COLO668 (cell line): ENCODE measurements around the gene KPNA4.

ENCODE experiments used
- DNase-seq: peaks from one replicate; lab custom pipeline; 2025; ENCODE audit not compliant: unreplicated experiment; lab: John Stamatoyannopoulos, UW

Gene KPNA4

DNA sequence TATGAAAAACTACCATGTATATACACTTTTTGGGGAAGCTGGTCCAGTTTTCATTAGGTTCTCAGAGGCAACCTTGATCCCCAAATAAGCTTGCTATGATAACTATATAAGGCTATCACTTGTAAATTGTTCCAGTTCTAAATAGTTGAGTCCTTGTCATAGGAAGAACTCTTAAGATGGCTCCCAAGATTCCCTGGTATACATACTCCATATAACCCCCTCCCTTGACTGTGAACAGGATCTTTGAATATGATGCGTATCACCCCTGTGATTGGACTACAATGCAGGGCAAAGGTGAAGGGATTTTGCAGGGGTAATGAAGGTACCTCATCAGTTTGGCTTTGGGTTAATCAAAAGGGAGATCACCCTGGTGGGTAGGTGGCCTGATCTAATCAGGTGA, 67.2 kb downstream of the KPNA4 start:
- no peak for DNase-seq

DNA sequence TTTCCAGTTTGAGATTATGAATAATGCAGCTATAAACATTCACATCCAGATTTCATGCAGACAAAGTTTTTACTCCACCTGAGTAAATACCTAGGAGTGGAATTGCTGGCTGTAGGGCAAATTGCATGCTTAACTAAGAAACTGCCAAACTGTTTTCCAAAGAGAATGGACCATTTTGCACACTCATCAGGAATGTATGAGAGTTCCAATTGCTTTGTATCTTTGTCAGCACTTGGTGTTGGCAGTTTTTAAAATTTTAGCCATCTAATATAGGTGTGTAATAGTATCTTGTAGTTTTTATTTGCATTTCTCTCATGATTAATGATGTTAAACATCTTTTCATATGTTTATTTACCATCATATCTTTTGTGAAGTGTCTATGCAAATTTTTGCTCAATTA, 75.2 kb downstream of the KPNA4 start:
- no peak for DNase-seq

DNA sequence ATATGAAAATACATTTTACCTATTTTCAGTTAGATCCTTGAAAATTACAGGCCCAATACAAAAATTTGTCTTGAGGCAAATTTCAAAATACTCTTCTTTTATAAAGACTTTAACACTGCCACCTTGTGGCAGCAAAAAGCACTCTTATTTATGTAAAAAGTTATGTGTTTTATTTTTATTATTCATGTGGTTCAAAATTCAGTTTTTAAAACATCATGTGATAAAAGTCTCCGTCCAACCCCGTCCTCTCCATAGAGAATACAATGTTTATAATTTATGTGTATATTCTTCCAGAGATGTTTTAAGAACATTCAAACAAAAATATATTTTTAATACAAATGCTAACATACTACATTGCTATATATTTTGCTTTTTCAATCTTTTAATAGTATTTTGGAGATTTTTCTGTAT, 78.9 kb downstream of the KPNA4 start:
- DNase-seq, result peak; percentile 1

DNA sequence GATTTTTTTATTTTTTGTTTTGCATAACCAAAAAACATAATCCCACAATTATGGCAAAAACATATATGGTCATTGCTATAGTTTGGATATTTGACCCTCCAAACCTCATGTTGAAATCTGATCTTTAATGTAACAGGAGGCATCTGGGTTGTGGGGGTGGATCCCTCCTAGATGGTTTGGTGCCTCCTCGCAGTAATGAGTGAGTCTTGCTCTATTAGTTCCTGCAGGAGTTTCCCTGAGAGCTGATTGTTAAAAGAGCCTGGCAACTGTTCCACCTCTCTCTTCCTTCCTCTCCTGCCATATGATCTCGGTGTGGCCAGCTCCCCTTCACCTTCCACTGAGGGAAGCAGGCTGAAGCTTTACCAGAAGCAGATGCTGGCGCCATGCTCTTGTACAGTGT, 82.6 kb downstream of the KPNA4 start:
- DNase-seq, result no peak

DNA sequence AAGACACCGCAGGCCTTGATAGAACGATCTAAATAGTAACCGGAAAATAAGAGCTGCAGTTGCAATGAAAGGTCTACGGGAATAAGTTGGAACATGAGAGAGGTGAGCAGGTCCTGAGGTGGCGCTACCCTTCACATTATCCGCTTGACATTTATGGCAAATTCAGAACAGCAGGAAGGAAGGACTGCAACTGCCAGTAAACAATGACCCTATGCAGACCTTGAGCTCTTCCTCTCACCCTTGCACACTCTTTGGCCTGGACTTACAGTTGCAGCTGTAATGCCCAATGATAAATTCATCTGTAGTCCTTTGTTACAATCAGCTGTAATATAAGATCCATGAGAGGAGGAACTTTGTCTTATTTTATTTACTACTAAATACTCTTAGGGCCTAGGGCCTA, 83.5 kb downstream of the KPNA4 start:
- DNase-seq, result no peak

DNA sequence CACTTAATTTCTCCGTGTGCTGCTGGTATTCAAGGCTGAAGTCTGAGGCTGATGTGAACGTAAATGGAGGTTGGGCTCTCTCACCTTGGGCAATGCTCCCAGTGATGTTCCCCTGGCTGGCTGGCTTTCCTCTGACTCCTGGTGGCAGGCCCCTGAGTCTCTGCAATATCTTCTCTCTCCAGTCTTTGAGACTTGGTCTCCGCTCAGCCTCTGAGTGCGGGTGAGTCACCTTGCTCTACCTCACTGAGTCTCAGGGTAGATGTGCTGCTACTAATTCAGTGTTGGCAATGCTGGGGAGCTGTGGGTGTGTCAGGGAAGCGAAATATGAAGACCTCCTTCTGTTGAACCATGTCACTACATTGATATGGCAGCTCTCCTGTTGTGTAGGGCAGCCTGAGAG, 84.4 kb downstream of the KPNA4 start:
- DNase-seq, result no peak

DNA sequence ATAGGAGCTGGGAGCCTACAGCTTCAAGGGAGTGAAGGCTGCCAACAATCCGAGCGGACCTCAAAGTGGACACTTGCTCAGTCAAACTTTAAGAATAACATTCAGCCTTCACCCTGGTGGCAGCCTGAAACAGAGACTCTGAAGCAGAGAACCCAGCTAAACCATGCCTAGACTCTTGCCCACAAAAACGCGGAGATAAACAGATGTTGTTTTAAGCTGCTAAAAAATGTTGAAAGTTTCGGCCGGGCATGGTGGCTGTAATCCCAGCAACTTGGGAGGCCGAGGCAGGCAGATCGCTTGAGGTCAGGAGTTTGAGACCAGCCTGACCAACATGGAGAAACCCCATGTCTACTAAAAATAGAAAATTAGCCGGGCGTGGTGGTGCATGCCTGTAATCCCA, 86.0 kb downstream of the KPNA4 start:
- DNase-seq, result no peak

DNA sequence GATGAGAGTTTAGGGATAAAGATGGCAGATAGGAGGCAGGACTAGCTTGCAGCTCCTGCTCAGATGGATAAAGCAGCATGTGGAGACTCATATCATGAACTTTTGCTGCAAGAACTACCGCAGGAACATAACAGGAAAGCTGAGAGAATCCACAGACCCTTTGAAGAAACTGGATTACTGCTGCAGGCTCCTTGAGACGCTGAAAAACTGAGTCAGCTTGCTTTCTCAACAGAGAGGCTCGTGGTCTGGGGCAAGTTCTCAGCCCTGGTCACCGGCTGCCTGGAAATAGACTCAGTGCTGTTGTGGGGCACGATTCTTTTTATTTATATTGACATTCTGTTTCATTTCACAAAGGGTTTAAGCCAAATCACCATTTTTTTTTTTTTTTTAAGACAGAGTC, 87.0 kb downstream of the KPNA4 start:
- no peak for DNase-seq

DNA sequence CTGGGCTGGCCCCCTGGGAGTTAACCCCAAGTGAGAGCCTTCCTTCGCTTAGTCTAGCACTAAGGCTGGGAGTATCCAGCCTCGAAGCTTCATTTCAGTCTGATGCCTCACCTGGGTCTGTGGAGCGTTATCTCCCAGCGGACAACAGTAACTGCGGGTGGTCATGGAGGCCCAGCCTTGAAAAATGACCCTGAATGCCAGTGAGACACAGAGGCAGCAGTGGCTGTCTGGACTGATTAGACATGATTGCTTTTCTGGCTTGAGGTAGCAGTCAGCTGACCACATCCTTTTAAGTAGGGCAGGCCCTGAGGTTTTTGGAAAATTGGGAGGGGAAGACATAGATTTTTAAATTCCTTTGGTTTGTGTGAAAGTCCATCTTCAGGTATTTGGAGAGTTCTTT, 87.6 kb downstream of the KPNA4 start:
- DNase-seq, result no peak

DNA sequence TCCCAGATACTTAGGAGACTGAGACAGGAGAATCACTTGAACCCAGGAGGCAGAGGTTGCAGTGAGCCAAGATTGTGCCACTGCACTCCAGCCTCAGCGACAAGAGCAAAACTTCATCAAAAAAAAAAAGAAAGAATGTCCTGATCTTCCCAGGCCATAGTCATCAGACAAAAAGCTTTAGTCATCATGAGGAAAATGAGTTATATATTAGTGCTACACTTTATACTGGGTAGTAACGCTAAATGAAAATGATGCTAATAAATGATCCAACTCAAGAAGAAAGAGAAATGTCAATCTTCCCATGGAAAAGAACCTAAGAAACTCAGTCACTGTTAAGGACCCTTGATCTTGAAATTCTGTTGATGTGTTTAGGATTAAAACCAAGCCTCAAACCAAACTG, 89.5 kb downstream of the KPNA4 start:
- no peak for DNase-seq

DNA sequence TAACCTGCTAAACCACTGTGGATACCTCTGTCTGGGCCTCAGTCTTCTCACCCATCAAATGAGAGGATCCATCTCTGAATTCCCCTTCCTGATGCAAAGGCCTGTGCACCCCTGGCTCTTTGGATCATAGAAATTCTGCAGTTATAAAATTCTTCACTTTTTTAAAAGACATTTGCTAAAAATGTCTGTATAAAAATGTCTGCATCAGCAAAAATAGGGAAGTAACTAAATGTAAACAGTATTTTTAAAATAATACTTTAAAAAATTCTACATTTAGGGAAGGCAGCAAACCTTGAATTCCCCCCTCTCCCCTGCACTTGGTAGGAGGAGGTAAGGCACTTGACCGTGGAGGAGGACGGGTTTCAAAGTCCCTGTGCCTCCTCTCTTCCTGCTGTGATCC, 90.2 kb downstream of the KPNA4 start:
- DNase-seq, result no peak

DNA sequence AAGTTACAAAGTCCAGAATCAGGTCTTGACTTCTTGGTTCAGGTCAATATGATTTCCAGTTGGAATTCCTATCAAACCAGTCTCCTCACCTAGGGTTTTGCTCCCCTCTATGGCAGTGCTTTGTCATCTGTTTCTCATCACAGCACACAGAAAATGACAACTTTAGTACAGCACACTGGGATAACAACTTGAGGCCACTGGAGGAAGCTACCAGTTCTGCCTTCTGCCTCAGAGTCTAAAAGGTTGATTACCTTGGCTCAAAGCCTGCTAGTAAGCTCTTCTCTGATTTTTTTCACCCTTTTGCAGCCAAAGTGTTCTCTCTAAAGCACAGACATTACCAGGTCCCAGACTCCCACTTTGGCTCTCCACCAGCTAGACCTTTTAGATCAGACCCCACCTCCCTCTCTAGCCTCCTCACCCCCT, 90.9 kb downstream of the KPNA4 start:
- DNase-seq, result no peak

DNA sequence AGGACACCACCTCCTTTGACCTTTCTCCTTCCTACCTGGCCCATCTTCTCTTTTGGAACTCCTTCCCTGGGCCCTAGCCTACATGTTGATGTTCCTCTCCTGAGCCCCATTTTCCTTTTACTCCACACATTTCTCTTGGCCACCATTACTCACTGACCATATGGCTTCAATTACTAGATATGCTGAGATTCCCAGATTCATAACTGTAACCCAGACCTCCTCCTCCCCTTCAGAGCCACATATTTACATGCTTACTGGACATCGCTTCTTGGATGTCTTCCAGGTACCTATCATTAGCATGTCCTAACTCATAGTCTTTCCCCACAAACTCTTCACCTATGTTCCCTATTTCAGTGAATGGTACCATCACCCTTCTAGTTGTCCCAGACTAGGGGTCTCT, 91.4 kb downstream of the KPNA4 start:
- no peak for DNase-seq

DNA sequence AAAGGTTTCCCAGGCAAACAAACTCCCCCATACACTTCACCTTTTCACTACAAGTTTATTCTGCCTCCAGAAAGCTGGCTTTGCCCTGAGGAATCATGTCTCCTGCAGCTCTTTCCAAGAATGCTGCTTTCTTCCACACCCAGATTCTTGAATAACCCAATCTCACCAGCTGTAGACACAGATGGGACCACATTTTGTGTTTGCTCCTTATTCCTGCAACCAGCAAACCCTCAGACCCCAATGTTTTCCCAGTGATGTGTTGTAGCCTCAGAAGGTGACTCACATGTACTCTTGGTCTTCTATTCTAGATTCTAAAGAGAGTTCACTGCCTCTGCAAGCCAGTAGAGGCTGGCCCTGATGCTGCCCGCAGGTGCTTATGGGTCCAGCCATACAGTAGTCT, 92.2 kb downstream of the KPNA4 start:
- DNase-seq, result no peak

DNA sequence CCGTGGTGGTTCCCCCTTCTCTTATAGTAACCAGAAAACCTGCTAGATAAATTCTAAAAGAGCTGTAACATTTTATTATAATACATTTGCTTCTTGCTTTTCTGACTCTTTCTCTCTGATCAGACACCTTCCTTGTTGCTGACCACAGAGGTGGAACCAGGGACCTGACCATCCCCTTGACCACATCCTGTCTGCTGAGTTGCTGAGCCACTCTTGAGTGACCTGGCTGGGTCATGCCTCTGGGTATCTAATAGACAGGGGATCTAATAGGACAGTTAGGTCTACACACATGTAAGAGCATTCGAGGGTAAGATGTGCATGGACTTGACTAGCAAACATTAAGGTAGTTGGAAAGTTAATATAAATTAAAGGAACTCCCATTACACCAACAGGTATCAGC, 93.0 kb downstream of the KPNA4 start:
- no peak for DNase-seq

DNA sequence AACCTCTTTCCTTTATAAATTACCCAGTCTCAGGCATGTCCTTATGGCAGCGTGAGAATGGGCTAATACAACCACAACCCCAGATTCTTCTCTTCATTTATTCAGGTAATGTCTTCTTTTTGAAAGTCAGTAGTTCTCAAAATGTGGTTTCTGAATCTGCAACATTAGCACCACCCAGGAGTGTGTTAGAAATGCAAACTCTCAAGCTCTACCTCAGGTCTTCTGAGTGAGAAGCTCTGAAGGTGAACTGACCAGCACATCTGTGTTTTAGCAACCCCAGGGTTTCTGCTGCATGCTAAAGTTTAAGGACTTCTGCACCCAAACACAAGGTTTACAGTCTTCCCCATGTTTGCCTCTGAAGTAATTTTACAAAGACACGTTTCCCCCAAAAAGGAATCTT, 93.5 kb downstream of the KPNA4 start:
- no peak for DNase-seq

DNA sequence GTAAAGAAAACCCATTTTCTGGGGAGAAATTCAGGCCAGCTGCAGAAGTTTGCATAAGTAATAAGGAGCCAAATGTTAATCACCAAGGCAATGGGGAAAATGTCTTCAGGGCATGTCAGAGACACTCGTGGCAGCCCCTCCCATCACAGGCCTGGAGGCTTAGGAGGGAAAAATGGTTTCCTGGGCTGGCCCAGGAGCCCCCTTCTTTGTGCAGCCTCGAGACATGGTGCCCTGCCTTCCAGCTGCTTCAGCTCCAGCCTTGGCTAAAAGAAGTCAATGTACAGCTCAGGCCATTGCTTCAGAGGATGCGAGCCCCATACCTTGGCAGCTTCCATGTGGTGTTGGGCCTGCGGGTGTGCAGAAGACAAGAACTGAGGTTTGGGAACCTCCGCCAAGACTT, 95.2 kb downstream of the KPNA4 start:
- no peak for DNase-seq

DNA sequence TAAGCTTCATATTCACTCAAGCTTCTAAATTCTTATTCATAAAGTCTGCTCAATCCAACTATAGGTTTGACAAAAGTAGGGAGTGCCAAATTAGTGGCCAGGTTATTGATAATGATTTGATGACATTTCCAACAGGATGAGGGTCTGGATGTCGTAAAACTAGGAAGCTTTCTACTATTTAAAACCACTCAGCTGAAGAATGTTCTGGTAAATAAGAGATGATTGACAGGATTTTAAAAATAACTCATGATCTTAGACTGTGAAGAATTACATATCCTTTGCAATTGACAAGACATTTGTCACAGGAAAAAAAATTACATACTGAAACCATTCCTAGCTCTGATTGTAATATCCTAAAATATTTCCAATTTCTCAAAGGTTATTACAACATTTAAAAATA, 100.4 kb downstream of the KPNA4 start:
- DNase-seq, result no peak

DNA sequence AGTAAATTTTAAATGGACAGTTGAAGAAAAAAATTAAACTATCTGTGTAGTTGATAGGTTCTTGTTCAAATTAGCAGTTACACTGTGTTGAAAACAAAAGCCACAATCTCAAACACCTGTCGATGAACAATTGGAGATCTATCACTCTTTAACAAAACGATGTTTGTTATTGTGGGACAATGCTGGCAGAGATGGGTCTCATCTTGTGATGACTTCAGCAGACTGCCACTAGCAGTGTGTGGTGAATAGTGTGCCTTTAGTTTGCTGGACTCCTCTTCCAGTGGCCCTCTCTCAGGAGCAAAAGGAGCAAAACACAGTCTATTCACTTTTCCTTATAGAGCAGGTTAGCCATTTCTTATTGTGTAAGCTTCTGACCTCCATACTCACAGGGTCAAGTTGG, 101.0 kb downstream of the KPNA4 start:
- DNase-seq, result no peak

DNA sequence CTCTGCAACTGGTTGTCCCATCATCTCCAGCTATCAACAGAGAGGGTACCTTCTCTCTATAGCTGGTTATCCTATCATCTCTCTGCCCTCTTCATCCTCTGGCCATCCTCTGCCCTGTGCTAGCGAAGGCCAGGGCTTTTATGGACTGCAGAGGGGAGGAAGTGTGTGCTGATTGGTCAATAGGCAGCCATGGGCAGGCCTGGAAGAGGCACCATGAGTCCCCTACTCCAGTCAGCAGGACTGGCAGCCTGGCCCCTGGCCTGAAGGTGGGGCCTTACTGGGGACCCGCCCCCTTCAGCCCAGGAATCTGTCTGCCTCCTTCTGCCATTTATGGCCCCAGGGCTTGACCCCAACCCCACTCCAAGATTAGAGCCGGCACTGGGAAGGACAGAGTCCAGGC, 105.3 kb downstream of the KPNA4 start:
- DNase-seq, result no peak

DNA sequence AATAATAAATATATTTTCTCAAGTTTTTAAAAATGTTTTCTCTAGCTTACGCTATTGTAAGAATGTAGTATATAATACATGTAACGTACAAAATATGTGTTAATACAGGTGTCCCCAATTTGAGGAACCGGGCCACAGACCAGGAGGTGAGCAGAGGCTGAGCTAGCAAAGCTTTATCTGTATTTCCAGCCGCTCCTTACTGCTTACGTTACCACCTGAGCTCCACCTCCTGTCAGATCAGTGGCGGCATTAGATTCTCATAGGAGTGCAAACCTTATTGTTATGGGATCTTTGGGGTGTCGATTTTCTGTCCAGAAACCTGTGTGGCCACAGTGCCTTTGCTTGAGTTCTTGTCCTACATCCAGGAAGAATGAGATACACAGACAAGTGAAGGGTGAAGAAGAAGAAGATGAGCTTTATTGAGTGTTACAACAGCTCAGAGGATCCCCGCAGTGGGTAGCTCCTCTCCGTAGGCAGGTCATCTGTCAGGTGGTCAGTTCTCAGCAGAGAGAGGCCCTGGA, 105.9 kb downstream of the KPNA4 start:
- DNase-seq, result no peak

DNA sequence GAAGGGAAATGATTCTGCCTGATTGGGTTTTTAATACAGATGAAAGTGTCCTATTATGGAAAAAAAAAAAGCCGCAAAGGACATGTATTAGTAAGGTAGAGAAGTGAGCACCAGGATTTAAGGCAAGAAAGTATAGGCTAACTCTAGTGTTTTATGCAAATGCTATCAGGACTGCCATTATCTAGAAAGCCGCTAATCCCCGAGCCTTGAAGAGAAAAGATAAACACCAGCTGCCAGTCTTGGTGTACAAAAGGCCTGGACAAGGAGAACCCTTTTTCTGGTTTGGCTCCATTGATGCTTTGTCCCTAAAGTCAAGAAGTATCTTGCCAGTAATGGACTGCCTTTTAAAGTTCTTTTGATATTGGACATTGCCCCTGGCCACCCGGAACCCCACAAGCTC, 107.2 kb downstream of the KPNA4 start:
- no peak for DNase-seq

DNA sequence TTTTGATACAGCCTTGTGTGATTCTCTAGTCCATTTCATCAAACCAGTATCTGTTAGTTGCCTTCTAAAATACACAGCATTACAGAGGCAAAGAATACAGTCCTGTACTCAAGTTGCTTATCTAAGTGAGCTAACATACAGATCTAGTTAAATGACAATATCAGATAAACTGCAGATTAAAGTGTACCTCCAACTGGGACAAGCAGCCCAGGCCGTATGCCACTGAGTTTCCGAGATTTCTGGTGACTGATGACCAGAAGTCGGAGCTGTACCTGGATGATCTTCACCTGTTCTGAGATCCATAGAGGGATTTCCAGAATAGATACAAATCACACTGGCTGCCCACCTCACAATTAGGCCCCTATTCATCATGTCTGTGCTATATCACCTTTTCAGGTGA, 109.5 kb downstream of the KPNA4 start:
- DNase-seq, result no peak

DNA sequence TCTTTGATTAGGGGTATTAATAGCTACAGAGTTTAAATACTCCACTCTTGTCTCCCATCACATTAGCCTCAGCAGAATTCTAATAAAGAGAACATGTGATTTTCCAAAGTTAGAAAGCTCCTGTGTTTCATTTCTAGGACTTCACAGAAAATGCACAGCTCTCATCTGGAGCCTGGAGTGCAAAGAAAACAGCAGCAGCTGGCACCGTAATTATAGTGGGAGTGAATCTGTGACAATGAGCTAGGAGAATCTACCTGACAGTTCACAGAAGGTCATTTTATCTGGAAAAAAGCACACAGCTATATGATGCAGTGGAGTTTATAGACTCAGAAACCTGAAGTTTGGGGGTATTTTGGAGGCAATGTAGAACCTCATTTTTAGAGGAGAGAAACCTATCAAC, 110.4 kb downstream of the KPNA4 start:
- no peak for DNase-seq
